Fibroblast of pulmonary artery (primary cell): ENCODE data around the gene TMEM121.

Source experiments
- DNase-seq: peaks from one replicate; pipeline ENCODE4 v3.0.0-alpha.2; 2010; ENCODE audit warnings: low read depth
- H3K4me3 ChIP-seq: replicated peaks from 2 replicates; pipeline ENCODE4 v1.5.1; 2011; ENCODE audit warnings: low read depth, mild to moderate bottlenecking, control low read depth, low read length, moderate library complexity
- TF ChIP-seq, protein P1 (sequence below): IDR thresholded peaks from 2 replicates; pipeline ENCODE4 v1.5.1; 2011; ENCODE audit warnings: mild to moderate bottlenecking, control low read depth, low read length, inconsistent platforms; ENCODE audit errors: missing control alignments

The TMEM121 gene

DNA sequence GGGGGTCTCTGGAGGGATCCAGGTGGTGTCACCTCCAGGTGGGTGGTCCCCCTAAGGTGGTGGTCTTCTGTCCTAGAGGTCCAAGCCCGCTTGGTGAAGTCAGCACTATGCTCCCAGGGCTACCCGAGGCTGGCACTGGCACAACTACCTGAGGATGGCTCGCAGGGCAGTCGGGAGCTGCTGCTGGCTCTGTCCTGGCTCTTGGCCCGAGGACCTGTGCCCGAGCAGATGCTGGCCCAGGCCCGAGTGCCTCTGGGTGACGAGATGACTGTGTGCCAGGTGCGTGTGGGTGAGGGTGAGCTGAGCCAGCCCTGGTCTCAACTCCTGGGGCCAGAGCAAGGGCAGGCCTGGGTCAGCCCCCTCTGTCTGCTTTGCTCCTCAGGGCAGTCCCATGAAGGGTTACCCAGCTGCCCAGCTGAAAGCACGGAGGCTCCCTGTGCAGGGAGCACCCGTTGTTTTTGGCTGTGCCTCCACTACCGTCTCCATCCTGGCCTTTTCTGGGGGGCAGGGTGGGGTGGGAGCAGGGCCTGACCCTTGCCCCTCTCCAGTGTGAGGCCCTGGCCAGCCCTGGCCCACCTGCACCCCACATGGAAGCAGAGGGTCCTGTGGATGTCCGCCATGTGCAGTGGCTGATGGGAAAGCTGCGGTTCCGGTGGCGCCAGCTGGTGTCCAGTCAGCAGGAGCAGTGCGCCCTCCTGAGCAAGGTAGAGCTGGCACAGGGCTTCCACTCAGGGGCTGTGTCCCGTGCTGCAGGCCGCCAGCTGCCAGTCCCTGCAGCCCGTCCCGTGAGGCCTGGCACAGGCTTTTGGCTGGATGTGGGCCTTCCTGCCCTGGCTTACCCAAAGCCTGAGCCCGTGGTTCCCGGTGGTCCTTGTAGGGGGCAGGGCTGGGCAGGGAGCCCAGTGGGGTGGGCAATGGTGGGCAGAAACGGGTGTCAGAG lies 34.1 kb upstream of the TMEM121 start:
- H3K4me3 ChIP-seq: no peak overlapping the region
- TF ChIP-seq, protein P1, sequence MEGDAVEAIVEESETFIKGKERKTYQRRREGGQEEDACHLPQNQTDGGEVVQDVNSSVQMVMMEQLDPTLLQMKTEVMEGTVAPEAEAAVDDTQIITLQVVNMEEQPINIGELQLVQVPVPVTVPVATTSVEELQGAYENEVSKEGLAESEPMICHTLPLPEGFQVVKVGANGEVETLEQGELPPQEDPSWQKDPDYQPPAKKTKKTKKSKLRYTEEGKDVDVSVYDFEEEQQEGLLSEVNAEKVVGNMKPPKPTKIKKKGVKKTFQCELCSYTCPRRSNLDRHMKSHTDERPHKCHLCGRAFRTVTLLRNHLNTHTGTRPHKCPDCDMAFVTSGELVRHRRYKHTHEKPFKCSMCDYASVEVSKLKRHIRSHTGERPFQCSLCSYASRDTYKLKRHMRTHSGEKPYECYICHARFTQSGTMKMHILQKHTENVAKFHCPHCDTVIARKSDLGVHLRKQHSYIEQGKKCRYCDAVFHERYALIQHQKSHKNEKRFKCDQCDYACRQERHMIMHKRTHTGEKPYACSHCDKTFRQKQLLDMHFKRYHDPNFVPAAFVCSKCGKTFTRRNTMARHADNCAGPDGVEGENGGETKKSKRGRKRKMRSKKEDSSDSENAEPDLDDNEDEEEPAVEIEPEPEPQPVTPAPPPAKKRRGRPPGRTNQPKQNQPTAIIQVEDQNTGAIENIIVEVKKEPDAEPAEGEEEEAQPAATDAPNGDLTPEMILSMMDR: no peak
- no peak for DNase-seq

DNA sequence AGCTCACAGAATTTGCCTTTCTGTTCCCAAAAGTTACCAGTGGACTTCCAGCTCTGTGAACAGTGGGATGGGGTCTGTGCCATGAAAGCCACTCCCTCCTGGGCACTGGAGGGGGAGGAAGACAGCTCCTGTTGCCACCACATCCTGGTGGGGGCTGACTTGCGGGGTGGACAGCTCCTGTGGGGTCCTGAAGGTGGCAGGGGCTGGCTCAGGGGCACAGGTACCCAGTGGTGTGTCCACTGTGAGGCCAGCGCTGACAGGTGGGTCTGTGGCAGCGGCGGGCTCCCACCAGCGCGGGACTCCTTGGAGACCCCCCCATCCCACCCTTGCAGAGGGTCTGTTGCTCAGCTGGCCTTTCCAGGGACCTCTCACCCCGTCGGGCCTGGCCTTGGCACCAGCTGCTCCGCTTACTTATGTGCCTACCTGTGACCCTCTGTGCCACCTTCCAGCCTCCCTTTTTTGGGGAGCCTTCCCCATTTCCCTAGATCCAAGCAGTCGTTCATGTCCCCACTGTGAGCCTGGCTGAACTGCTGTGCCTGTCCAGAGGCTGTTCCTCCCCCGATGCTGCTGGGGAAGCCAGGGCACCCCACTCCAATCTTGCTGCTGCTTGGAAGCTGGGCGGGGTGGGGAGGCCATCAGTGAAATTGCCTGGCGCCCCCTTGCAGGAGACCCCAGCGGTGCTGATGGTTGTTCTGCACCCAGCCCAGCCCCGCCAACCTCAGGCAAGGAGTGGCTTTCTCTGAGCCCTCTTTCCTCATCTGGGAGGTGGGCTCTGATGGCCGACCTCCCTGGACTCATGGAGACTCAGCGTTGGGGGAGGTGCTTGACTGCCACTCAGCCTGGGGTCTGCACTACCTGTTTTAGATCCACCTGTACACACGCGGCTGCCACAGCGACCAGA lies 33.2 kb upstream of the TMEM121 start:
- DNase-seq: no peak
- TF ChIP-seq, protein P1: no peak

DNA sequence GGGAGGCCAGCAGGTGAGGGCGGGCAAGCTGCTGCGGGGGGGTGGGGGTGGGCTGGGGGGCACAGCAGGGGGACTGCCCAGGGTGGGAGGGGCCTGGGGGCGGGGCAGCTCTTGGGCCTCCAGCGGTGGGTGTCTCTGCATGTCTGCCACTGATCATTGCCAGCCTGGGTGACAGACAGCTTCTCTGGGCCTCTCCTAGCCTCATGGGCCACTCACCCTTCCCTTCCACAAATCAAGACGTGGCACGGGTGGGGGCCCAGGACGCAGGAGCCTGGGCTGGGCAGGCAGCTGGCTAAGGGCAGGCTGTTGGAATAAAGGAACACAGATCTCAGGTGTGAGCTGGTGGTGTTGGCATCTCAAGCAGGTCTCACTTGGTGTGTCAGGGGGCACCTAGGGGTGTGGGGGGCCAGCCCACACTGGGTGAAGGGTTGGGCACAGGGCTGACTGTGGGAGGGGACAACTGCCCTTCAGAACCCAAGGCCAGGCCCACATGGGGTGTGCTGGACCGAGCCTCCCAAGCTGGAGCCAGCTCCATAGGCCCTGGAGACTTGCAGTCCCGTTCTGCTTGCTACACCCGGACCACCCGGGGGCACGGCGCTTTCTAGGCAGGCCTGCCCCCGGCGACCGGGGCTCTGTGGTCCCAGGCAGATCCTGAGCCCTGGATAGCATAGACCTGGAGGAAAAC lies 32.3 kb upstream of the TMEM121 start:
- H3K4me3 ChIP-seq: no peak overlapping the region
- no peak for DNase-seq
- TF ChIP-seq, protein P1: no peak

More for the DNA sequence above, 33.2 kb upstream of the TMEM121 start:
- no peak overlapping the region for H3K4me3 ChIP-seq

DNA sequence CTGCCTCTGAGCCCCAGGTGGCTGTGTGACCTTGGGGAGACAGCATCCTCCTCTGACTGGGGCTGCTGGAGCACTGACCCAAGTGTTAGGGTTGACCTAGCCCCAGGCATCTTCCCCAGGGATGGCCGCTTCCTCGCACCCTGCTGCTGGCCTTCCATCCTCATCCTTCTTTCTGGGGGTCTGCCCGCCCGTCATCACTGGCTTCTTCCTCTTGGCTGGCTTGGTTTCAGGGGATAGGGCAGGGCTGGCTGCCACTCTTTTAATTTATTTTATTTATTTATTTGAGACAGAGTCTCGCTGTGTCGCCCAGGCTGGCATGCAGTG lies 31.8 kb upstream of the TMEM121 start:
- no peak overlapping the region for H3K4me3 ChIP-seq
- TF ChIP-seq, protein P1: no peak
- no peak for DNase-seq

DNA sequence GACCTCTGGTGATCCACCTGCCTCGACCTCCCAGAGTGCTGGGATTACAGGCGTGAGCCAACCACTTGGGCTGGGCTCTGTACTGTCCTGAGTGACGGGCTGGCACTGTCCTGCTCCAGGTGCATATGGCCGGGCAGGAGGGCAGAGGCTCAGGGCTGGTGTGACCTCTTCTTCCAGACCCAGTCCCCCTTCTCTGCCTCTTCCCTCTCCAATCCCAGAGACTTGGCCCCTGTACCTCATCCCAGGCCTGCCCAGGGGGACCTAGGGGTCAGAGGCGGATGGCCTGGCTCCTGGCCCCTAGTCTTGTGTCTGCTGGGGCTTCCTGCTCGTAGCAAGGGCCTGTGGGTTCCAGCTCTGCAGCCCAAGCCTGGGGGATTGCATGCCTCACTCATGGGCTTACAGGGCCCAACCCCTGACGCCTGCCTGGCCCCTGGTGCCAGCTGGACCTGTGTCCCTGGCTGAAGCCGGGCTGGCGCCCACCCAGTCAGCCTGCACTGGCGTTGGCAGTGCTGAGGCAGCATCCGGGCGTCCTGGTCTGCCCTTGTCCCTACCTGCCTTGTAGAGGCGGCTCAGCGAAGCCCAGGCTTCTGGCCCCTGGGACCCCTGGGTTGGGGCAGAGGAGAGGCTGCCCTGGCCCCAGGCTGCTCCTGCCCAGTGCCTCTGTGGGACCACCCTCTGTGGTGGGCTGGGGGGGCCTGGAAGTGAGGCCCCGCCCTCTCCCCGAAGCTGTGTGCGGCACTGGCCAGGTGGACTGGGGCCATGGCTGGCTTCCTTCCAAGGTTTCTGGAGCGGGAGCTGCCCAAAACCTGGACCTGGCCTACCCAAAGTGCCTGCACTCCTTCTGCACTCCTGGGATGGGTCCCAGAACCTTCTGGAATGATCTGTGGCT lies 31.0 kb upstream of the TMEM121 start:
- TF ChIP-seq, protein P1: no peak
- H3K4me3 ChIP-seq: no peak overlapping the region
- no peak for DNase-seq
